Measurements from ENCODE around the gene GRIK3. TPM values are rescaled to one million over a fixed set of nuclear protein-coding genes. Genes with fewer than 3 reads are reported as not detected.

The GRIK3 gene
- total and polyA plus RNA-seq, 2 of the 8 experiments (the other 6 are each of a cell fraction or from before 2014, with no cell fraction given), result 2.1 to 3.4 TPM

- Histone ChIP-seq H3K9ac (replicated peaks in 1 of 4; ENCODE audit: extremely low read depth in 1 of 4, low read depth in 3 of 4, low read length in 3 of 4) (no peak overlapping the region), H3K79me2 (ENCODE audit: control insufficient read depth in 1 of 2, insufficient read depth in 2 of 2, low read length in 2 of 2) (no peaks in the 10 kb centered on the region), H3K4me2 (ENCODE audit: insufficient read depth in 1 of 2, low read depth in 2 of 2, low read length in 2 of 2) (no peak overlapping the region), H4K5ac (ENCODE audit: insufficient read length, low read depth, low read length) (no peak overlapping the region), H2BK12ac (ENCODE audit: low read depth, low read length) (no peak overlapping the region), H4K8ac (ENCODE audit: extremely low read depth, insufficient read depth, low read length) (peak overlapping the region; percentile 65; the same call in 1 of the 2 replicates), H3K14ac (ENCODE audit: insufficient read length) (no peak overlapping the region), H3K23me2 (ENCODE audit: low read depth, low read length) (no peaks in the 10 kb centered on the region), H2BK5ac (ENCODE audit: low read depth, low read length) (no peak overlapping the region), H3K56ac (replicated peaks; ENCODE audit: insufficient read length, low read depth, low read length) (no peak overlapping the region), H3K79me1 (ENCODE audit: low read depth, low read length) (no peaks in the 10 kb centered on the region), H3K18ac (ENCODE audit: extremely low read depth, low read length) (no peak overlapping the region; the same call in 1 of the 2 replicates), H3K27ac (ENCODE audit: low read depth, low read length) (no peak overlapping the region), H3K36me3 (ENCODE audit: control insufficient read depth in 2 of 4, insufficient read depth in 4 of 4, low read length in 3 of 4) (no peaks in the 10 kb centered on the region), H4K91ac (replicated peaks; ENCODE audit: insufficient read length, low read length) (no peak overlapping the region), H3K23ac (ENCODE audit: insufficient read length) (no peak overlapping the region), H3K4me1 (replicated peaks in 1 of 4; ENCODE audit: control insufficient read depth in 3 of 4, insufficient read depth in 4 of 4, low read length in 3 of 4) (peaks cover 2 to 8% (median 4%) of the 10 kb centered on the region in 4 experiments; a peak in 5 of 7 replicates), H3K9me3 (ENCODE audit: insufficient read depth in 2 of 2, low read depth in 1 of 2, low read length in 1 of 2) (no peaks in the 10 kb centered on the region), H2BK15ac (ENCODE audit: low read length) (no peak overlapping the region), H2AK5ac (ENCODE audit: low read depth, low read length) (no peak overlapping the region), H3K4ac (replicated peaks; ENCODE audit: insufficient read length, low read depth, low read length) (no peak overlapping the region), H4K20me1 (replicated peaks in 1 of 2; ENCODE audit: control insufficient read depth in 1 of 2, insufficient read depth in 2 of 2, low read length in 2 of 2) (no peaks in the 10 kb centered on the region), H2AFZ (ENCODE audit: low read length) (no peak overlapping the region), H3K4me3 (ENCODE audit: extremely low read depth in 1 of 4, insufficient read depth in 2 of 4, low read depth in 3 of 4, low read length in 4 of 4) (no peak overlapping the region), H2BK120ac (replicated peaks; ENCODE audit: low read depth, low read length) (no peak overlapping the region), H3K27me3 (replicated peaks in 1 of 4; ENCODE audit: control insufficient read depth in 3 of 4, extremely low read depth in 1 of 4, insufficient read depth in 3 of 4, low read length in 3 of 4) (no peaks in the 10 kb centered on the region), H2BK20ac (ENCODE audit: low read length) (no peak overlapping the region)
- CTCF ChIA-PET (ENCODE audit: partially characterized antibody), result interaction anchor here (1.7 kb wide), 1 partner anchor 341 kb away, joined by 3 read pairs; no protein-coding TSS in a partner anchor
- POLR2A ChIA-PET (ENCODE audit: partially characterized antibody), result no interaction called here
- TF ChIP-seq KDM1A (IDR thresholded peaks at IDR 0.05; ENCODE audit: borderline replicate concordance, low read length), result no peak
- no peak for TF ChIP-seq TAF1 (IDR thresholded peaks at IDR 0.05; ENCODE audit: low read depth, low read length)
- no peak for TF ChIP-seq CHD1 (IDR thresholded peaks at IDR 0.05; ENCODE audit: low read depth, low read length)
- no peak for TF ChIP-seq CHD2 (IDR thresholded peaks at IDR 0.05; ENCODE audit: low read length)
- no peak for TF ChIP-seq SIX5 (IDR thresholded peaks at IDR 0.05; ENCODE audit: low read depth, low read length)
- TF ChIP-seq EP300 (IDR thresholded peaks at IDR 0.05; ENCODE audit: borderline replicate concordance in 1 of 2, low read depth in 2 of 2, low read length in 2 of 2), result no peak
- no peak for TF ChIP-seq CTBP2 (IDR thresholded peaks at IDR 0.05; ENCODE audit: borderline replicate concordance, insufficient read depth, insufficient read length, low read length)
- no peak for TF ChIP-seq NRF1 (IDR thresholded peaks at IDR 0.05; ENCODE audit: low read depth, low read length)
- 72% methylated on average over 7 of the region's 7 CpGs; no CpG with 5 or more reads in 1 of the 2 experiments for WGBS, 2 experiments (ENCODE audit: extremely low coverage in 1 of 2, insufficient coverage in 1 of 2, insufficient read length in 1 of 2, insufficient replicate concordance in 2 of 2, low coverage in 1 of 2, low lambda C conversion rate in 2 of 2, missing lambda C conversion rate in 1 of 2)
- FAIRE-seq, result no peak
- no peak for DNase-seq (ENCODE audit: low read depth in 1 of 2, low spot score in 2 of 2)
Measured at GRCh38 chr1:36951292-36951750, 83.0 kb downstream of the GRIK3 start.
